OCI-LY3 (cell line): ENCODE data around the gene ADCY9.

Source experiments
- CTCF ChIP-seq: fragments of 200-600, 300-600 bp; sonication (generic); IDR thresholded peaks from 2 replicates; pipeline ENCODE4 v1.5.1; 2014; ENCODE audit warnings: antibody characterized with exemption, low read length, low read depth
- EZH2phosphoT487 ChIP-seq: fragments of 200-600 bp; shearing (Covaris generic); IDR thresholded peaks from 2 replicates; pipeline ENCODE4 v1.6.1; 2018; ENCODE audit warnings: antibody characterized with exemption, mixed run types, low read depth

GRCh38 chr16:4089251-4089810, 26.9 kb downstream of the ADCY9 start:
- no peak for TF ChIP-seq CTCF
- no peak for TF ChIP-seq EZH2phosphoT487
